A673 (cell line): ENCODE results near the gene WNT3.

Source experiments
- EZH2 ChIP-seq: fragments of 200-600 bp; sonication (generic); IDR thresholded peaks from 2 replicates; pipeline ENCODE4 v1.6.1; 2017; ENCODE audit warnings: borderline replicate concordance, low read depth, mild to moderate bottlenecking, mixed read lengths, antibody characterized with exemption, low read length; ENCODE audit not compliant: poor library complexity, severe bottlenecking
- TF ChIP-seq, protein P1 (sequence below): fragments of 300-800, 200-600 bp; sonication (generic); conservative IDR thresholded peaks from 2 replicates; pipeline ENCODE4 v1.5.1; 2017; ENCODE audit warnings: low read depth, mild to moderate bottlenecking, antibody characterized with exemption, low read length, moderate library complexity, mixed read lengths

DNA sequence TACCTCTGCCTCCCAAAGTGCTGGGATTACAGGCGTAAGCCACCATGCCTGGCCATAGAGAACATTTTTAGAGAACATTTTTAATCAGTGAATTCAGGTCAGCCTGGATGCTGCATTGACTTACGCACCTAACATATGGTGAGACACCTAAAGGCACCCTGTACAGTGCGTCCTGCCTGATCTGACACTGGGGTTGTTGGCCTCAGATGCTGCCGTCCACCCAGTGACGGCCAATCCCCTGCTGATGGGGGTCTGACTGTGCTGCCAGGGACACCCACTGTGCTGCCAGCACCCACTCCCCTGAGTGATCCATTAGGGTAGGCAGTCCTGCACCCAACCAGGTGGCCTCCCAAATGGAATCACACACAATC is 38.5 kb downstream of the WNT3 start:
- TF ChIP-seq, protein P1, sequence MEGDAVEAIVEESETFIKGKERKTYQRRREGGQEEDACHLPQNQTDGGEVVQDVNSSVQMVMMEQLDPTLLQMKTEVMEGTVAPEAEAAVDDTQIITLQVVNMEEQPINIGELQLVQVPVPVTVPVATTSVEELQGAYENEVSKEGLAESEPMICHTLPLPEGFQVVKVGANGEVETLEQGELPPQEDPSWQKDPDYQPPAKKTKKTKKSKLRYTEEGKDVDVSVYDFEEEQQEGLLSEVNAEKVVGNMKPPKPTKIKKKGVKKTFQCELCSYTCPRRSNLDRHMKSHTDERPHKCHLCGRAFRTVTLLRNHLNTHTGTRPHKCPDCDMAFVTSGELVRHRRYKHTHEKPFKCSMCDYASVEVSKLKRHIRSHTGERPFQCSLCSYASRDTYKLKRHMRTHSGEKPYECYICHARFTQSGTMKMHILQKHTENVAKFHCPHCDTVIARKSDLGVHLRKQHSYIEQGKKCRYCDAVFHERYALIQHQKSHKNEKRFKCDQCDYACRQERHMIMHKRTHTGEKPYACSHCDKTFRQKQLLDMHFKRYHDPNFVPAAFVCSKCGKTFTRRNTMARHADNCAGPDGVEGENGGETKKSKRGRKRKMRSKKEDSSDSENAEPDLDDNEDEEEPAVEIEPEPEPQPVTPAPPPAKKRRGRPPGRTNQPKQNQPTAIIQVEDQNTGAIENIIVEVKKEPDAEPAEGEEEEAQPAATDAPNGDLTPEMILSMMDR: no peak
- TF ChIP-seq EZH2: no peak
